H1 (cell line): Measurements from ENCODE around the gene RANBP17. TPM values are rescaled to one million over a fixed set of nuclear protein-coding genes. Genes with fewer than 3 reads are reported as not detected.

Source experiments
- CTCF ChIA-PET: fragments of 300-600 bp; sonication (Branson Sonifier 250); formaldehyde crosslinking; loops from one replicate; lab custom pipeline; 2021; ENCODE audit not compliant: partially characterized antibody; lab: Charles Lee
- POLR2A ChIA-PET: fragments of 300-600 bp; sonication (Branson Sonifier 250); formaldehyde crosslinking; loops from one replicate; lab custom pipeline; 2021; ENCODE audit warnings: inconsistent platforms; ENCODE audit not compliant: partially characterized antibody; lab: Charles Lee
- DNase-seq, 2 experiments: peaks; one replicate each; pipeline versions ENCODE4 v3.0.0 to v3.0.0-alpha.2; 2010 to 2022; ENCODE audit warnings: low spot score in 2 of 2, low read depth in 1 of 2, mixed read lengths in 1 of 2
- FAIRE-seq: peaks from 2 replicates; lab custom pipeline; 2011; peaks lifted over from hg19 to GRCh38; lab: Jason Lieb, UNC
- H2AFZ ChIP-seq: 2 replicates; pipeline ENCODE4 v1.8.1; 2012; ENCODE audit warnings: low read length, inconsistent platforms
- H2AK5ac ChIP-seq: 2 replicates; pipeline ENCODE4 v1.6.1; 2013; ENCODE audit warnings: low read depth, low read length
- H2BK120ac ChIP-seq: replicated peaks from 2 replicates; pipeline ENCODE3; 2013; ENCODE audit warnings: low read depth, low read length, inconsistent platforms
- H2BK12ac ChIP-seq: 2 replicates; pipeline ENCODE4 v1.6.1; 2013; ENCODE audit warnings: low read depth, low read length
- H2BK15ac ChIP-seq: 2 replicates; pipeline ENCODE4 v1.6.1; 2013; ENCODE audit warnings: low read length
- H2BK20ac ChIP-seq: 2 replicates; pipeline ENCODE4 v1.6.1; 2013; ENCODE audit warnings: low read length
- H2BK5ac ChIP-seq: 2 replicates; pipeline ENCODE4 v1.6.1; 2013; ENCODE audit warnings: low read depth, low read length
- H3K14ac ChIP-seq: 2 replicates; pipeline ENCODE4 v1.6.1; 2013; ENCODE audit warnings: inconsistent platforms; ENCODE audit not compliant: insufficient read length
- H3K18ac ChIP-seq: 2 replicates; pipeline ENCODE4 v1.6.1; 2013; ENCODE audit warnings: low read length; ENCODE audit errors: extremely low read depth
- H3K23ac ChIP-seq: 2 replicates; pipeline ENCODE4 v1.6.1; 2013; ENCODE audit warnings: inconsistent platforms; ENCODE audit not compliant: insufficient read length
- H3K23me2 ChIP-seq: 2 replicates; pipeline ENCODE4 v1.6.1; 2013; ENCODE audit warnings: low read depth, low read length
- H3K27ac ChIP-seq: 2 replicates; pipeline ENCODE4 v1.6.1; 2011; ENCODE audit warnings: low read depth, low read length, inconsistent platforms
- H3K27me3 ChIP-seq, 4 experiments: replicated peaks in 1 of 4; 1 replicate in 1 of 4; 2 replicates in 3 of 4; pipeline versions ENCODE4 v1.6.1 to v1.8.1; 2011 to 2013; ENCODE audit warnings: low read length in 3 of 4, mild to moderate bottlenecking in 3 of 4, inconsistent platforms in 2 of 4, mixed read lengths in 2 of 4, moderate library complexity in 1 of 4; ENCODE audit not compliant: control insufficient read depth in 3 of 4, insufficient read depth in 3 of 4; ENCODE audit errors: extremely low read depth in 1 of 4
- H3K36me3 ChIP-seq, 4 experiments: 2 replicates each; pipeline versions ENCODE4 v1.6.1 to v1.8.1; 2011 to 2013; ENCODE audit warnings: mild to moderate bottlenecking in 4 of 4, low read length in 3 of 4, moderate library complexity in 2 of 4, control low read depth in 1 of 4, inconsistent platforms in 1 of 4; ENCODE audit not compliant: insufficient read depth in 4 of 4, control insufficient read depth in 2 of 4
- H3K4ac ChIP-seq: replicated peaks from 2 replicates; pipeline ENCODE3; 2013; ENCODE audit warnings: low read length, low read depth, mixed read lengths, inconsistent platforms; ENCODE audit not compliant: insufficient read length
- H3K4me1 ChIP-seq, 4 experiments: replicated peaks in 1 of 4; 1 replicate in 1 of 4; 2 replicates in 3 of 4; pipeline versions ENCODE4 v1.6.1 to v1.8.1; 2011 to 2013; ENCODE audit warnings: low read length in 3 of 4, inconsistent platforms in 2 of 4, mixed read lengths in 1 of 4; ENCODE audit not compliant: insufficient read depth in 4 of 4, control insufficient read depth in 3 of 4
- H3K4me2 ChIP-seq, 2 experiments: 2 replicates each; pipeline versions ENCODE4 v1.6.1 to v1.8.1; 2011 to 2013; ENCODE audit warnings: low read depth in 2 of 2, low read length in 2 of 2, control low read depth in 1 of 2, inconsistent platforms in 1 of 2, mild to moderate bottlenecking in 1 of 2; ENCODE audit not compliant: insufficient read depth in 1 of 2
- H3K4me3 ChIP-seq, 4 experiments: fragments of 200-600, 300-600 bp in 1 of 4; sonication (generic), shearing (Covaris generic), sonication (Bioruptor Twin) in 1 of 4; 2 replicates each; pipeline versions ENCODE4 v1.5.1 to v1.8.1; 2011 to 2016; ENCODE audit warnings: low read length in 4 of 4, low read depth in 3 of 4, control low read depth in 2 of 4, inconsistent platforms in 2 of 4, mild to moderate bottlenecking in 2 of 4, mixed read lengths in 1 of 4, moderate library complexity in 1 of 4; ENCODE audit not compliant: insufficient read depth in 2 of 4; ENCODE audit errors: extremely low read depth in 1 of 4
- H3K56ac ChIP-seq: replicated peaks from 2 replicates; pipeline ENCODE3; 2013; ENCODE audit warnings: low read depth, mild to moderate bottlenecking, mixed read lengths, low read length, inconsistent platforms; ENCODE audit not compliant: insufficient read length
- H3K79me1 ChIP-seq: 2 replicates; pipeline ENCODE4 v1.6.1; 2013; ENCODE audit warnings: low read depth, low read length, control low read depth
- H3K79me2 ChIP-seq, 2 experiments: 2 replicates each; pipeline versions ENCODE4 v1.6.1 to v1.8.1; 2012 to 2013; ENCODE audit warnings: low read length in 2 of 2, mild to moderate bottlenecking in 2 of 2, inconsistent platforms in 1 of 2; ENCODE audit not compliant: insufficient read depth in 2 of 2, control insufficient read depth in 1 of 2
- H3K9ac ChIP-seq, 4 experiments: replicated peaks in 1 of 4; 1 replicate in 1 of 4; 2 replicates in 3 of 4; pipeline versions ENCODE4 v1.6.1 to v1.8.1; 2011 to 2013; ENCODE audit warnings: low read depth in 3 of 4, low read length in 3 of 4, control low read depth in 2 of 4, mild to moderate bottlenecking in 2 of 4, moderate library complexity in 2 of 4, inconsistent platforms in 1 of 4; ENCODE audit errors: extremely low read depth in 1 of 4
- H3K9me3 ChIP-seq, 2 experiments: 2 replicates each; pipeline versions ENCODE4 v1.6.1 to v1.8.1; 2012 to 2013; ENCODE audit warnings: mild to moderate bottlenecking in 2 of 2, moderate library complexity in 2 of 2, control low read depth in 1 of 2, inconsistent platforms in 1 of 2, low read depth in 1 of 2, low read length in 1 of 2, mixed read lengths in 1 of 2; ENCODE audit not compliant: insufficient read depth in 2 of 2
- H4K20me1 ChIP-seq, 2 experiments: replicated peaks in 1 of 2; 2 replicates each; pipeline versions ENCODE3 to v1.8.1; 2011 to 2013; ENCODE audit warnings: inconsistent platforms in 2 of 2, low read length in 2 of 2, mild to moderate bottlenecking in 1 of 2; ENCODE audit not compliant: insufficient read depth in 2 of 2, control insufficient read depth in 1 of 2
- H4K5ac ChIP-seq: 2 replicates; pipeline ENCODE4 v1.6.1; 2013; ENCODE audit warnings: low read length, low read depth, mixed read lengths, inconsistent platforms; ENCODE audit not compliant: insufficient read length
- H4K8ac ChIP-seq: 2 replicates; pipeline ENCODE4 v1.8.0; 2013; ENCODE audit warnings: mild to moderate bottlenecking, moderate library complexity, low read length, inconsistent platforms; ENCODE audit not compliant: insufficient read depth; ENCODE audit errors: extremely low read depth
- H4K91ac ChIP-seq: replicated peaks from 2 replicates; pipeline ENCODE3; 2013; ENCODE audit warnings: low read length, mixed read lengths, inconsistent platforms; ENCODE audit not compliant: insufficient read length
- KDM5A ChIP-seq: fragments of 200-600 bp; IDR thresholded peaks from 2 replicates; pipeline ENCODE4 v1.7.1; 2012; ENCODE audit warnings: mild to moderate bottlenecking, low read length, inconsistent platforms, mixed read lengths
- NANOG ChIP-seq: IDR thresholded peaks from 2 replicates; pipeline ENCODE4 v1.6.1; 2011; ENCODE audit warnings: low read length, low read depth, mild to moderate bottlenecking, inconsistent platforms; ENCODE audit not compliant: insufficient read depth, poor library complexity, severe bottlenecking
- NRF1 ChIP-seq: IDR thresholded peaks from 2 replicates; pipeline ENCODE4 v1.6.1; 2011; ENCODE audit warnings: mild to moderate bottlenecking, low read depth, low read length, improper control_type of control experiment
- RFX5 ChIP-seq: IDR thresholded peaks from 2 replicates; pipeline ENCODE4 v1.6.1; 2011; ENCODE audit warnings: low read depth, low read length, improper control_type of control experiment, borderline replicate concordance
- RNF2 ChIP-seq: fragments of 200-900, 300-1000 bp; sonication (generic); IDR thresholded peaks from 2 replicates; pipeline ENCODE4 v1.7.1; 2016; ENCODE audit warnings: borderline replicate concordance, low read depth, mild to moderate bottlenecking, antibody characterized with exemption, low read length; ENCODE audit not compliant: poor library complexity, severe bottlenecking; ENCODE audit errors: missing control alignments
- SP2 ChIP-seq: IDR thresholded peaks from 2 replicates; pipeline ENCODE4 v1.6.1; 2012; ENCODE audit warnings: mild to moderate bottlenecking, low read length, inconsistent platforms
- WGBS, 2 experiments: shearing (Covaris generic) in 1 of 2; methylation state at CpG; one replicate each; pipeline versions ENCODE4 v1.1.6 to v1.1.7; 2013 to 2015; ENCODE audit warnings: low lambda C conversion rate in 2 of 2, mixed read lengths in 2 of 2, inconsistent platforms in 1 of 2, low coverage in 1 of 2, missing lambda C conversion rate in 1 of 2; ENCODE audit not compliant: insufficient replicate concordance in 2 of 2, insufficient coverage in 1 of 2, insufficient read length in 1 of 2; ENCODE audit errors: extremely low coverage in 1 of 2, missing lambda C conversion rate in 1 of 2; 5-methylcytosine and 5-hydroxymethylcytosine counted together
- polyA plus RNA-seq, 7 experiments: library from polyadenylated mRNA; depleted of rRNA in 3 of 7; stranded (reverse) in 5 of 7; unstranded in 2 of 7; fragments of >200 nt in 5 of 7; fragments of 200-250 nt in 2 of 7; gene quantifications; 1 replicate in 5 of 7; 2 replicates in 1 of 7; 4 replicates in 1 of 7; pipeline versions ENCODE4 v1.2.1 to v1.2.3, GENCODE V29; 2011 to 2013; ENCODE audit warnings: missing spikeins in 2 of 7, mixed read lengths in 2 of 7
- total RNA-seq: library from RNA; stranded (reverse); fragmentation: NEBNext Ultra II Directional; extraction: Animal tissue kit (Norgen Biotek cat#: 25700); gene quantifications from 2 replicates; pipeline ENCODE4 v1.2.1, GENCODE V29; 2021

Gene RANBP17
- total and polyA plus RNA-seq, 2 of the 8 experiments (the other 6 are each of a cell fraction or from before 2014, with no cell fraction given) = 8.6 to 21.3 TPM

DNA sequence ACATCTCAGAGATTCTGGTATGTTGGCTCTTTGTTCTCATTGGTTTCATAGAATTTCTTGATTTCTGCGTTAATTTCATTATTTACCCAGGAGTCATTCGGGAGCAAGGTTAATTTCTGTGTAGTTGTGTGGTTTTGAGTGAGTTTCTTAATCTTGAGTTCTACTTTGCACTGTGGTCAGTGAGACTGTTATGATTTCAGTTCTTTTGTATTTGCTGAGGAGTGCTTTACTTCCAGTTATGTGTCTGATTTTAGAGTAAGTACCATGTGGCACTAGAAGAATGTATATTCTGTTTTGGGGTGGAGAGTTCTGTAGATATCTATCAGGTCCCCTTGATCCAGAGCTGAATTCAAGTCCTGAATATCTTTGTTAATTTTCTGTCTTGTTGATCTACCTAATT, 12.2 kb downstream of the RANBP17 start:
- H3K79me2 ChIP-seq = peaks cover 0 to 74% of the 10 kb centered on the region in 2 experiments; a peak in 2 of 4 replicates

More for the DNA sequence above, 12.2 kb downstream of the RANBP17 start:
- DNase-seq = no peak
- no peaks in the 10 kb centered on the region for H4K20me1 ChIP-seq
- H2BK12ac ChIP-seq = no peak overlapping the region
- H3K27me3 ChIP-seq = no peaks in the 10 kb centered on the region
- H3K9me3 ChIP-seq = peaks cover 3% of the 10 kb centered on the region in 2 experiments; a peak in 1 of 4 replicates
- ChIA-PET CTCF (interaction anchor here (0.7 to 2.2 kb wide), 4 partner anchors 23 to 1563 kb away, joined by 3 to 10 read pairs (median 4); no protein-coding TSS in a partner anchor), POLR2A (no interaction called here)
- H3K18ac ChIP-seq = no peak overlapping the region
- H3K27ac ChIP-seq = no peak overlapping the region
- no peak overlapping the region for H3K4ac ChIP-seq
- no peak overlapping the region for H3K4me2 ChIP-seq
- H4K8ac ChIP-seq = no peak overlapping the region
- no peak overlapping the region for H2BK5ac ChIP-seq
- TF ChIP-seq KDM5A = no peak
- no peak for TF ChIP-seq RNF2
- no peak for TF ChIP-seq SP2
- no peak for TF ChIP-seq RFX5
- no peak for TF ChIP-seq NANOG
- no peak for TF ChIP-seq NRF1
- H3K79me1 ChIP-seq = peaks cover 3% of the 10 kb centered on the region; the same call in 1 of the 2 replicates
- H3K14ac ChIP-seq = no peak overlapping the region
- no peak overlapping the region for H3K56ac ChIP-seq
- peaks cover 0 to 2% (median 0%) of the 10 kb centered on the region in 4 experiments; a peak in 1 of 7 replicates for H3K4me1 ChIP-seq
- H3K23ac ChIP-seq = no peak overlapping the region
- 94% methylated on average over 2 of the region's 2 CpGs; no CpG with 5 or more reads in 1 of the 2 experiments for WGBS, 2 experiments
- no peak overlapping the region for H2AFZ ChIP-seq
- FAIRE-seq = no peak
- no peak overlapping the region for H2AK5ac ChIP-seq
- H4K91ac ChIP-seq = no peak overlapping the region
- no peaks in the 10 kb centered on the region for H3K23me2 ChIP-seq
- H3K4me3 ChIP-seq = no peak overlapping the region
- no peak overlapping the region for H3K9ac ChIP-seq
- no peak overlapping the region for H2BK20ac ChIP-seq
- H3K36me3 ChIP-seq = no peaks in the 10 kb centered on the region
- no peak overlapping the region for H2BK120ac ChIP-seq
- H4K5ac ChIP-seq = no peak overlapping the region
- H2BK15ac ChIP-seq = no peak overlapping the region
